CD14-positive monocyte (primary cell): ENCODE results near the gene TBXA2R. TPM values are rescaled to one million over a fixed set of nuclear protein-coding genes. Genes with fewer than 3 reads are reported as not detected.

Experiments
- DNase-seq, 3 donors: peaks; one replicate each; pipeline ENCODE4 v3.0.0-alpha.2; 2011 to 2022
- H2AFZ ChIP-seq: 2 replicates; pipeline ENCODE4 v1.6.0; 2012; ENCODE audit warnings: mild to moderate bottlenecking, low read depth, low read length, inconsistent platforms; ENCODE audit not compliant: insufficient read depth, poor library complexity, severe bottlenecking
- H3K27ac ChIP-seq, 2 donors: 1 replicate in 1 of 2; 2 replicates in 1 of 2; pipeline ENCODE4 v1.5.1; 2012 to 2013; ENCODE audit warnings: low read length in 2 of 2, control low read depth in 1 of 2, inconsistent platforms in 1 of 2, low read depth in 1 of 2, mild to moderate bottlenecking in 1 of 2
- H3K27me3 ChIP-seq, 2 donors: one replicate each; pipeline versions ENCODE4 v1.6.0 to v1.6.1; 2011 to 2013; ENCODE audit warnings: low read length in 2 of 2; ENCODE audit not compliant: control insufficient read depth in 2 of 2, insufficient read depth in 2 of 2
- H3K36me3 ChIP-seq, 2 donors: replicated peaks in 1 of 2; 1 replicate in 1 of 2; 2 replicates in 1 of 2; pipeline versions ENCODE4 v1.5.1 to v1.6.1; 2012 to 2013; ENCODE audit warnings: low read length in 2 of 2, control low read depth in 1 of 2, inconsistent platforms in 1 of 2, mild to moderate bottlenecking in 1 of 2; ENCODE audit not compliant: insufficient read depth in 2 of 2, control insufficient read depth in 1 of 2
- H3K4me1 ChIP-seq, 2 donors: 1 replicate in 1 of 2; 2 replicates in 1 of 2; pipeline versions ENCODE4 v1.5.1 to v1.6.1; 2012 to 2013; ENCODE audit warnings: low read length in 2 of 2, control low read depth in 1 of 2, inconsistent platforms in 1 of 2, mild to moderate bottlenecking in 1 of 2, moderate library complexity in 1 of 2; ENCODE audit not compliant: insufficient read depth in 2 of 2, control insufficient read depth in 1 of 2
- H3K4me2 ChIP-seq: replicated peaks from 2 replicates; pipeline ENCODE3; 2012; ENCODE audit warnings: low read length, moderate library complexity, mild to moderate bottlenecking; ENCODE audit not compliant: poor library complexity, severe bottlenecking; ENCODE audit errors: extremely low read depth
- H3K4me3 ChIP-seq, 3 experiments: fragments of 200-600 bp in 1 of 3; sonication (generic) in 1 of 3; replicated peaks in 1 of 3; 1 replicate in 2 of 3; 2 replicates in 1 of 3; pipeline ENCODE4 v1.5.1; 2011 to 2013; ENCODE audit warnings: low read length in 3 of 3, mild to moderate bottlenecking in 3 of 3, control low read depth in 2 of 3, low read depth in 2 of 3, inconsistent platforms in 1 of 3, moderate library complexity in 1 of 3
- H3K79me2 ChIP-seq: 2 replicates; pipeline ENCODE4 v1.6.0; 2012; ENCODE audit warnings: mild to moderate bottlenecking, control low read depth, inconsistent platforms, low read length, moderate library complexity; ENCODE audit not compliant: insufficient read depth
- H3K9ac ChIP-seq: 2 replicates; pipeline ENCODE4 v1.6.0; 2017; ENCODE audit warnings: low read length, mild to moderate bottlenecking; ENCODE audit not compliant: insufficient read depth, poor library complexity, severe bottlenecking
- H3K9me3 ChIP-seq, 2 donors: replicated peaks in 1 of 2; 1 replicate in 1 of 2; 2 replicates in 1 of 2; pipeline versions ENCODE4 v1.5.1 to v1.6.1; 2012 to 2013; ENCODE audit warnings: low read length in 2 of 2, control low read depth in 1 of 2; ENCODE audit not compliant: control insufficient read depth in 1 of 2, insufficient read depth in 1 of 2
- H4K20me1 ChIP-seq: 2 replicates; pipeline ENCODE4 v1.6.0; 2012; ENCODE audit warnings: mild to moderate bottlenecking, low read length, control low read depth, moderate library complexity; ENCODE audit not compliant: insufficient read depth
- H3K27ac Mint-ChIP-seq, 7 donors: one replicate each; pipeline ENCODE4 v1.8.0; 2020; ENCODE audit warnings: mild to moderate bottlenecking in 7 of 7, mixed read lengths in 7 of 7, moderate library complexity in 6 of 7, inconsistent platforms in 2 of 7
- H3K27me3 Mint-ChIP-seq, 3 donors: one replicate each; pipeline ENCODE4 v1.8.0; 2021 to 2022; ENCODE audit warnings: low read depth in 3 of 3, mild to moderate bottlenecking in 3 of 3, mixed read lengths in 3 of 3, moderate library complexity in 3 of 3, inconsistent platforms in 1 of 3
- H3K36me3 Mint-ChIP-seq, 2 donors: one replicate each; pipeline ENCODE4 v1.8.0; 2020; ENCODE audit warnings: mixed read lengths in 2 of 2, inconsistent platforms in 1 of 2, mild to moderate bottlenecking in 1 of 2
- H3K4me1 Mint-ChIP-seq: one replicate; pipeline ENCODE4 v1.8.0; 2020; ENCODE audit warnings: mild to moderate bottlenecking, mixed read lengths
- H3K4me3 Mint-ChIP-seq, 2 donors: one replicate each; pipeline ENCODE4 v1.8.0; 2020; ENCODE audit warnings: mild to moderate bottlenecking in 2 of 2, mixed read lengths in 2 of 2, moderate library complexity in 1 of 2
- H3K9me3 Mint-ChIP-seq, 7 donors: one replicate each; pipeline ENCODE4 v1.8.0; 2020 to 2022; ENCODE audit warnings: mixed read lengths in 7 of 7, mild to moderate bottlenecking in 6 of 7, moderate library complexity in 6 of 7, inconsistent platforms in 2 of 7
- CTCF ChIP-seq: fragments of 200-600 bp; IDR thresholded peaks from one replicate; pipeline ENCODE4 v1.8.0; 2022; ENCODE audit warnings: antibody characterized with exemption, mild to moderate bottlenecking
- WGBS: methylation state at CpG from one replicate; pipeline ENCODE4 v1.1.5; 2013; ENCODE audit warnings: missing lambda C conversion rate; ENCODE audit not compliant: insufficient coverage; 5-methylcytosine and 5-hydroxymethylcytosine counted together
- intact Hi-C, 2 donors: fragments of 100-400 bp; cut with micrococcal nuclease; formaldehyde crosslinking; loops; one replicate each; pipeline versions ENCODE4 v1.15.0 to v1.15.1; 2023
- polyA plus RNA-seq, 3 donors: library from polyadenylated mRNA; depleted of rRNA in 1 of 3; unstranded in 2 of 3; stranded (reverse) in 1 of 3; fragments of 300-500 nt in 2 of 3; fragments of >200 nt in 1 of 3; fragmentation: Illumina TruSeq in 2 of 3; gene quantifications; 1 replicate in 2 of 3; 2 replicates in 1 of 3; pipeline ENCODE4 v1.2.3, GENCODE V29; 2012 to 2021

Gene TBXA2R
- polyA plus RNA-seq, 3 donors = 0.05 TPM; not detected in 2

GRCh38 chr19:3619631-3620012, 12.9 kb upstream of the TBXA2R start:
- no peak for TF ChIP-seq CTCF
- Histone ChIP-seq H3K36me3 (peaks cover 39 to 52% of the 10 kb centered on the region in 2 donors), H3K4me1 (peaks cover 0 to 8% of the 10 kb centered on the region in 2 donors), H3K9ac (no peak overlapping the region), H3K4me3 (no peak overlapping the region), H3K27ac (no peak overlapping the region), H3K27me3 (no peaks in the 10 kb centered on the region), H2AFZ (no peak overlapping the region), H3K79me2 (peaks cover 8% of the 10 kb centered on the region), H3K4me2 (no peak overlapping the region), H4K20me1 (peaks cover 18% of the 10 kb centered on the region), H3K9me3 (no peaks in the 10 kb centered on the region)
- Mint-ChIP-seq H3K4me1 (peaks cover 15% of the 10 kb centered on the region), H3K27me3 (no peaks in the 10 kb centered on the region), H3K27ac (no peak overlapping the region), H3K9me3 (no peaks in the 10 kb centered on the region), H3K4me3 (no peak overlapping the region), H3K36me3 (peaks cover 34 to 70% of the 10 kb centered on the region in 2 donors)
- intact Hi-C loops = loop anchor here in 1 of 2 donors (5.0 kb wide), 1 partner anchor 72 kb away; no protein-coding TSS in a partner anchor
- WGBS = 88% methylated on average over 13 of the region's 17 CpGs
- no peak for DNase-seq

- H3K4me3 Mint-ChIP-seq = no peak overlapping the region
- Histone ChIP-seq H3K4me2 (no peak overlapping the region), H3K79me2 (peaks cover 2% of the 10 kb centered on the region), H3K9ac (no peak overlapping the region), H3K4me1 (peaks cover 0 to 5% of the 10 kb centered on the region in 2 donors), H3K36me3 (peaks cover 41 to 55% of the 10 kb centered on the region in 2 donors), H3K9me3 (no peaks in the 10 kb centered on the region), H4K20me1 (peaks cover 12% of the 10 kb centered on the region), H3K4me3 (no peak overlapping the region), H3K27ac (no peak overlapping the region), H2AFZ (no peak overlapping the region), H3K27me3 (no peaks in the 10 kb centered on the region)
- H3K36me3 Mint-ChIP-seq = peaks cover 33 to 73% of the 10 kb centered on the region in 2 donors
- TF ChIP-seq CTCF = peak; percentile 50
- H3K27me3 Mint-ChIP-seq = no peaks in the 10 kb centered on the region
- H3K4me1 Mint-ChIP-seq = peaks cover 9% of the 10 kb centered on the region
- no peaks in the 10 kb centered on the region for H3K9me3 Mint-ChIP-seq
- DNase-seq = no peak
- no peak overlapping the region for H3K27ac Mint-ChIP-seq
- 93% methylated on average over 31 of the region's 31 CpGs for WGBS
- intact Hi-C loops = loop anchor here in 1 of 2 donors (5.0 kb wide), 1 partner anchor 72 kb away; no protein-coding TSS in a partner anchor
These were observed 12.3 kb upstream of the TBXA2R start for GRCh38 chr19:3618811-3619630.
